Gastrocnemius medialis (tissue), 4 donors: ENCODE results near the gene PRDM16. TPM values are rescaled to one million over a fixed set of nuclear protein-coding genes. Genes with fewer than 3 reads are reported as not detected.

Experiments used
- ATAC-seq, 2 donors: fragments of 150-250 bp; one replicate each; pipeline ENCODE4 v1.9.1; 2016
- DNase-seq, 2 donors: peaks; one replicate each; pipeline ENCODE4 v3.0.0-alpha.2; 2019
- H3K27ac ChIP-seq, 4 donors: fragments of 200-600 bp; sonication (generic); 1 replicate in 1 of 4; 2 replicates in 3 of 4; pipeline ENCODE4 v1.5.1; 2016 to 2018; ENCODE audit warnings: mild to moderate bottlenecking in 2 of 4, moderate library complexity in 1 of 4
- H3K27me3 ChIP-seq, 3 donors: fragments of 200-600 bp; sonication (generic) in 2 of 3; 1 replicate in 1 of 3; 2 replicates in 2 of 3; pipeline versions ENCODE4 v1.5.1 to v1.6.0; 2016 to 2019; ENCODE audit warnings: mild to moderate bottlenecking in 1 of 3, moderate library complexity in 1 of 3
- H3K36me3 ChIP-seq, 2 donors: fragments of 200-600 bp; sonication (generic) in 1 of 2; one replicate each; pipeline ENCODE4 v1.5.1; 2017 to 2018
- H3K4me1 ChIP-seq, 2 donors: fragments of 200-600 bp; sonication (generic) in 1 of 2; one replicate each; pipeline ENCODE4 v1.5.1; 2016 to 2017; ENCODE audit warnings: mild to moderate bottlenecking in 2 of 2
- H3K4me3 ChIP-seq, 4 donors: fragments of 200-600 bp; sonication (generic) in 3 of 4; 1 replicate in 1 of 4; 2 replicates in 3 of 4; pipeline ENCODE4 v1.5.1; 2016 to 2019; ENCODE audit warnings: mild to moderate bottlenecking in 2 of 4
- H3K9me3 ChIP-seq, 3 donors: fragments of 200-600 bp; sonication (generic) in 2 of 3; 1 replicate in 1 of 3; 2 replicates in 2 of 3; pipeline ENCODE4 v1.5.1; 2016 to 2019
- POLR2A ChIP-seq, 2 donors: fragments of 450-650 bp; IDR thresholded peaks; one replicate each; pipeline ENCODE4 v1.6.1; 2017; ENCODE audit warnings: antibody characterized with exemption in 2 of 2, mild to moderate bottlenecking in 2 of 2, moderate library complexity in 2 of 2
- in situ Hi-C, 4 donors: fragments of 200-750 bp; cut with MboI; loops; one replicate each; pipeline versions ENCODE4 v1.15.0 to v1.8.0; 2017; ENCODE audit warnings: low sequenced_read_pairs in 4 of 4
- intact Hi-C: fragments of 100-400 bp; cut with DNase I; formaldehyde crosslinking; loops from one replicate; pipeline ENCODE4 v1.15.1; 2023; ENCODE audit warnings: low total_unique reads
- total RNA-seq, 4 donors: library from RNA; depleted of rRNA; stranded (reverse); fragments of >200 nt; gene quantifications; one replicate each; pipeline versions ENCODE4 v1.1.0 to v1.2.3, GENCODE V29; 2016
- TF ChIP-seq, protein P1 (sequence below), 5 experiments: fragments of 450-650 bp in 3 of 5; fragments of 200-600 bp in 2 of 5; sonication (generic) in 2 of 5; IDR thresholded peaks in 4 of 5; conservative IDR thresholded peaks in 1 of 5; 1 replicate in 4 of 5; 2 replicates in 1 of 5; pipeline ENCODE4 v1.5.1; 2016 to 2019; ENCODE audit warnings: antibody characterized with exemption in 5 of 5, mild to moderate bottlenecking in 3 of 5, moderate library complexity in 3 of 5

Gene PRDM16
- total RNA-seq, 4 donors from 2014 or later = 0.03 to 0.19 (median 0.17) TPM

DNA sequence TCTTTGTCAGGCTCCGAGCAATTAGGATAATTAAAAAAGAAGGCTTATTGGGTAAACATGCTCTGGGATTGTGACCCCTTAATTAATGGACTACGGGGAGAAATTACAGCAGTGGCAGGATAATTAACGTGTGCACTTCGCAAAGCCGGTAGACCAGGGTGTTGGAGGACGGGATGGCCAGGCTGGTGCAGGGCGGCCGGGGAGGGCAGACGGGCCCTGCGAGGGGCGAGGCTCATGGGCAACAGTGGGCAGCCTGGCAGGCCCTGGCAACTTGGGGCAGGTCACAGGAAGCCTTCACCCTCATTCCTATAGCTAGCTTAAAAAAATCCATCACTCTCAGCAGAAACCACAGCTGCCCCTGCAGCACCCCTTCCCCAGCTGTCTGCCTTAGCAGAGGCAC lies 199.3 kb downstream of the PRDM16 start:
- in situ Hi-C loops = no loop called here
- Histone ChIP-seq H3K27me3 (peaks cover 5 to 27% (median 6%) of the 10 kb centered on the region in 3 donors), H3K4me3 (no peak overlapping the region), H3K36me3 (no peaks in the 10 kb centered on the region), H3K4me1 (no peaks in the 10 kb centered on the region), H3K9me3 (no peaks in the 10 kb centered on the region), H3K27ac (no peak overlapping the region)
- DNase-seq (no peak), ATAC-seq (no peak)
- TF ChIP-seq POLR2A (IDR thresholded peaks at IDR 0.05) = no peak
- TF ChIP-seq, protein P1, sequence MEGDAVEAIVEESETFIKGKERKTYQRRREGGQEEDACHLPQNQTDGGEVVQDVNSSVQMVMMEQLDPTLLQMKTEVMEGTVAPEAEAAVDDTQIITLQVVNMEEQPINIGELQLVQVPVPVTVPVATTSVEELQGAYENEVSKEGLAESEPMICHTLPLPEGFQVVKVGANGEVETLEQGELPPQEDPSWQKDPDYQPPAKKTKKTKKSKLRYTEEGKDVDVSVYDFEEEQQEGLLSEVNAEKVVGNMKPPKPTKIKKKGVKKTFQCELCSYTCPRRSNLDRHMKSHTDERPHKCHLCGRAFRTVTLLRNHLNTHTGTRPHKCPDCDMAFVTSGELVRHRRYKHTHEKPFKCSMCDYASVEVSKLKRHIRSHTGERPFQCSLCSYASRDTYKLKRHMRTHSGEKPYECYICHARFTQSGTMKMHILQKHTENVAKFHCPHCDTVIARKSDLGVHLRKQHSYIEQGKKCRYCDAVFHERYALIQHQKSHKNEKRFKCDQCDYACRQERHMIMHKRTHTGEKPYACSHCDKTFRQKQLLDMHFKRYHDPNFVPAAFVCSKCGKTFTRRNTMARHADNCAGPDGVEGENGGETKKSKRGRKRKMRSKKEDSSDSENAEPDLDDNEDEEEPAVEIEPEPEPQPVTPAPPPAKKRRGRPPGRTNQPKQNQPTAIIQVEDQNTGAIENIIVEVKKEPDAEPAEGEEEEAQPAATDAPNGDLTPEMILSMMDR (IDR thresholded peaks at IDR 0.05 in 4 of 5, conservative IDR thresholded peaks at IDR 0.05 in 1 of 5) = no peak
- intact Hi-C loops = no loop called here

DNA sequence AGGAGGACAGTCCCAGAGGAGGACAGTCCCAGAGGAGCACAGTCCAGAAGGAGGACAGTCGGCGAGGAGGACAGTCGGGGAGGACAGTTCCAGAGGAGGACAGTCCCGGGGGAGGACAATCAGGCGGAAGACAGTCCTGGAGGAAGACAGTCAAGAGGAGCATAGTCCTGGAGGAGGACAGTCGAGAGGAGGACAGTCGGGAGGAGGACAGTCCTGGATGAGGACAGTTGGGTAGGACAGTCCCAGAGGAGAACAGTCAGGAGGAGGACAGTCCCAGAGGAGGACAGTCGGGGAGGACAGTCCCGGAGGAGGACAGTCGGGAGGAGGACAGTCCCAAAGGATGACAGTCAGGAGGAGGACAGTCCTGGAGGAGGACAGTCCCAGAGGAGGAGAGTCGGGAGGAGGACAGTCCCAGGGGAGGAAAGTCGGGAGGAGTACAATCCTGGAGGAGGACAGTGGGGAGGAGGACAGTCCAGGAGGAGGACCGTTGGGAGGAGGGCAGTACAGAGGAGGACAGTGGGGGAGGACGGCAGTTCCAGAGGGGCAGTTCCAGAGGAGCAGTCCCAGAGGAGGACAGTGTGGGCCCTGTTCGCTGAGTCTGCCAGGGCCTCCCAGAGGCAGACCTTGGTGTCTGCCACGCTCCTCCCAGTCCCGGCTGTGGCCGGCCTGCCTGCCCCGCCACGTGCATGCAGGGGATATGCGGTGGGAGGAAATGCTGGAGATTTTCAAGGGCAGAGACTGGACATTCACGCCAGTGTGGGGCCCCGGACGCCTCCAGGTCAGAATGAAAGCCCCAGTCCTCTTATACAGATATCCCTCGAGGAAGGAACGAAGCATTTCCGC lies 201.6 kb downstream of the PRDM16 start:
- no peaks in the 10 kb centered on the region for H3K4me1 ChIP-seq
- no peak overlapping the region for H3K4me3 ChIP-seq
- H3K9me3 ChIP-seq = no peaks in the 10 kb centered on the region
- H3K27ac ChIP-seq = no peak overlapping the region
- in situ Hi-C loops (no loop called here), intact Hi-C loops (no loop called here)
- H3K36me3 ChIP-seq = no peaks in the 10 kb centered on the region
- no peak for TF ChIP-seq POLR2A (IDR thresholded peaks at IDR 0.05)
- TF ChIP-seq, protein P1 (IDR thresholded peaks at IDR 0.05 in 4 of 5, conservative IDR thresholded peaks at IDR 0.05 in 1 of 5) = no peak
- DNase-seq = no peak
- peaks cover 0 to 13% (median 5%) of the 10 kb centered on the region in 3 donors for H3K27me3 ChIP-seq
- ATAC-seq = no peak

DNA sequence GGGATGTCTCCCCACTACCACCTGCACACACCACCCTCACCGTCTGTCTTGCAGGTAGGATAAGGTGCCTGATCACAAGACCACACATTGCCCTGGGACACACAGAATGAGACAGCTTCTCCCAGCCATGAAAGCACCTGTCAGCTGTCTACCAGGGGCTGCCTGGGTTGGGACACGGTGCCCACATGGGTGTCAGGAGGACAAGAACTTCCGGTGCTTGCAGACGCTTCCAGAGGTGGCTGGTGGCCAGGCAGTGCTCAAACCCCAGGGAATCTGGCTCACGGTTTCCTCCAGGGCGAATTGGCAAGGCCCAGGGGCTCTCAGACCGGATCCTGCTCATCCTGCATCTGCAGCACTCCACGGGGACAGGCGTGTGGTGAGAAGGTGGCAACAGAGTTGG lies 202.9 kb downstream of the PRDM16 start:
- Histone ChIP-seq H3K9me3 (no peaks in the 10 kb centered on the region), H3K4me1 (no peaks in the 10 kb centered on the region), H3K27me3 (peaks cover 0 to 11% (median 8%) of the 10 kb centered on the region in 3 donors), H3K4me3 (no peak overlapping the region), H3K27ac (no peak overlapping the region), H3K36me3 (no peaks in the 10 kb centered on the region)
- intact Hi-C loops (no loop called here), in situ Hi-C loops (no loop called here)
- ATAC-seq = no peak
- DNase-seq = no peak
- TF ChIP-seq, protein P1 (IDR thresholded peaks at IDR 0.05 in 4 of 5, conservative IDR thresholded peaks at IDR 0.05 in 1 of 5) = no peak
- TF ChIP-seq POLR2A (IDR thresholded peaks at IDR 0.05) = no peak

DNA sequence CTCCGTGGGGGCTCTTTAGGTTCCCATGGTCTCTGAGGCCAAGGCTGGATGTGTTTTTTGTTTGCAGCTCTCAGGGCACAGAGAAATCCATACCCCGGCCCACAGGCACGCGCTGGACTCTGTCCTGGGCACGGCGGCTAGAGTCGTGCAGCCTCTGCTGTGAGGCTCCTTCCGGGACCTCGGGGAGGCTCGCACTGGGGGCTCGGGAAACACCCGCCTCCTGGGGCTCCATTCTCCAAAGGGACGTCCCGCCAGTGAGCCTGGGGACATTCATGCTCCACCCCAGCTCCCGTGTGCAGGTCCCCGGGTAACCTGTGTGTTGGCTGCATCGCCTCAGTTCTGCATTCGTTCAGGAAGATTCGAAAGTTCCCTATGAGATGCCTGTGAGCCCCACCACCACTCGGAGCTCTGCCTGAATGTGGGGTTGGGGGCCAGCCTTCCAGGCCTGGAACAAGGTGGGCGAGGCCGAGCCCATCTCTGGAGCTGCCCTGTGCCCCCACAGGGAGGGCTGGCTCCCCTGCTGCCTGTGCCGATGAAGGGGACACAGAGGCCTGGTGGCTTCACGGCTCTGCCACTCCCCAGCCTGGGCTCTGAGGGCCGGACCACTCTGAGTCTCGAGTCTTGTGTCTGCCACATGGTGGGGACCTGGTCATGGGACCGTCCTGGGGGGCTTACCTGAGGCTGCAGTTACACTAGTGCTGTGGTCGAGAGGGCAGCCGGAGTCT lies 203.5 kb downstream of the PRDM16 start:
- DNase-seq (no peak), ATAC-seq (no peak)
- in situ Hi-C loops (no loop called here), intact Hi-C loops (no loop called here)
- H3K9me3 ChIP-seq = no peaks in the 10 kb centered on the region
- H3K36me3 ChIP-seq = no peaks in the 10 kb centered on the region
- peaks cover 0 to 17% (median 7%) of the 10 kb centered on the region in 3 donors for H3K27me3 ChIP-seq
- TF ChIP-seq, protein P1 (IDR thresholded peaks at IDR 0.05 in 4 of 5, conservative IDR thresholded peaks at IDR 0.05 in 1 of 5) = no peak
- no peak for TF ChIP-seq POLR2A (IDR thresholded peaks at IDR 0.05)
- H3K4me3 ChIP-seq = no peak overlapping the region
- no peak overlapping the region for H3K27ac ChIP-seq
- no peaks in the 10 kb centered on the region for H3K4me1 ChIP-seq
